ENCODE results near the gene C16orf96.
"Not testable (repeated sequence)": the region's sequence is repeated elsewhere in the genome, so short reads cannot be mapped to it uniquely, and the experiment has no call there.

Gene C16orf96

GRCh38 chr16:4570086-4570485 is 13.9 kb downstream of the C16orf96 start:
- no peak for DNase-seq

- DNase-seq, result no peak
Observed at GRCh38 chr16:4570688-4571321, 14.7 kb downstream of the C16orf96 start.

DNA sequence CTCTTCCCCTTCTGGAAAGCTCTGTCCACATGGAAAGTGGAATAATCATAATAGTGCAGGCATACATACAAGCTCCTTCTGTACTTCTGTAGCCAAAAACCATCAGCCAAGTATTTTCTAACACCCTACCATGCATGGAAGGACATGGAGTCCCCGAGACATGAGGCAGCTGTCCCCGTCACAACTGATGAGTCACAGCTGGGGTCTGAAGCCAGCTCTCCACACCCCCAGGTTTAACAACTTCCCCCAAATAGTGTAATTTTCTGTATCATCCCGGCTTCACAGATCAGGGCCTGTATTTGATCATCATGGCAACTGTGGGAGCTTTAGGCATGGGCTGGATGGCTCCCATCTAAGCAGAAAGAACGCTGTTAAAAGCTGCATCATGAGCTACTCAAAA is 16.6 kb downstream of the C16orf96 start:
- DNase-seq, result no peak

GRCh38 chr16:4573926-4574325 is 17.8 kb downstream of the C16orf96 start:
- not testable (repeated sequence) for DNase-seq

GRCh38 chr16:4574919-4575705 is 19.0 kb downstream of the C16orf96 start:
- DNase-seq, result no peak

DNA sequence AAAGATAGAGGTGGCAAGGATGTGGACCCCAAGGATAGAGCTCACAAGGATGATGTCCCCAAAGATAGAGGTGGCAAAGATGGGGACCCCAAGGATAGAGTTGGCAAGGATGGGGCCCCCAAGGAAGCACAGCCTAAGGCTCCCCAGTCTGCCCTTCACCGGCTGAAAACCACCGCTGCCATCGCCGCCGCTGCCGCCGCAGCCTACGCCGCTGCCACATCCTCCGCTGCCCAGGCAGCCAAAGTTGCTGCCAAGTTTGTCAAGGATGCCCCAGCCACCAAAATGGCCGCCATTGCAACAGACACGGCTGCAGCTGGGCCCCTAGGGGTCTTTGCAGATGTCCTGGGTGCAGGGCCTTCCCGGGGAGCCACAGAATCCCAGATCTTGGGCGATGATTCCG is 19.9 kb downstream of the C16orf96 start:
- no peak for DNase-seq

DNA sequence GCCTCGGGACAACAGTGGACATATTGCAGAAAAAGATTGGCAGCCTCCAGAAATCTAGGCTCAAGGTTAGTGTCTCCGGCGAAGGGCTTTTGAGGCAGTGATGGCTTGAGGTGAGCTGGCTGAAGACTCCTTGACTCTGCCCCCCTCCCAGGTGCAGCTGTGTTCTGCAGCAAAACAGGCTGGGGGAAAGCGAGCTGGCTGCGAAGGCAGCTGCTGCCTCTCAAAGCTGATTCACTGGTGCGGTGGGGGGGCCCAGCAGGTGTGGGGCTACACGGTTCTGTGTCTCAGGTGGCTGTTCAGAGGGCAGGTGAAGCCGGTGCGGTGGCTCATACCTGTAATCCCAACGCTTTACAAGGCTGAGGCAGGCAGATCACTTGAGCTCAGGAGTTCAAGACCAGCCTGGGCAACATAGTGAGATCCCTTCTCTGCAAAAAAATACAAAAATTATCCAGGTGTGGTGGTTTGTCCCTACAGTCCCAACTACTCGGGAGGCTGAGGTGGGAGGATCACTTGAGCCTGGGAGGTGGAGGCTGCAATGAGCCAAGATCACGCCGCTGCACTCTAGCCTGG is 22.9 kb downstream of the C16orf96 start:
- no peak for DNase-seq

GRCh38 chr16:4580250-4580649 is 24.1 kb downstream of the C16orf96 start:
- DNase-seq, result no peak

DNA sequence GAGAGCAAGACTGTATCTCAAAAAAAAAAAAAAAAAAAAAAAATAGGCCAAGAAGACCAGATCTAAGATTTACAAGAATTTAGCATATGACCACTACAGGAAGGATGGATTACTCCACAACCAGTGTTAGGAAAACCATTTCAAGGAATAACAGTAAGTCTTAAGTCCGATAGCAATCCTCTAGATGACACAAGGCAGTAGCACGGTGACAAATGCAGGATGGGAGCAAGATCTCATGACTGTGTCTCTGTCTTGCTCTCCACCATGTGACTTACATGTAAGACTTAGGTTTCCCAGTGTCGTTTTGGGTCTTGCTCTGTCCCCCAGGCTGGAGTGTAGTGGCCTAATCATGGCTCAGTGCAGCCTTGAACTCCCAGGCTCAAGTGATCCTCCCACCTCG is 27.8 kb downstream of the C16orf96 start:
- no peak for DNase-seq

GRCh38 chr16:4586291-4586690 is 30.2 kb downstream of the C16orf96 start:
- DNase-seq, result no peak

- DNase-seq, result no peak
Observed at GRCh38 chr16:4588386-4588785, 32.2 kb downstream of the C16orf96 start.

DNA sequence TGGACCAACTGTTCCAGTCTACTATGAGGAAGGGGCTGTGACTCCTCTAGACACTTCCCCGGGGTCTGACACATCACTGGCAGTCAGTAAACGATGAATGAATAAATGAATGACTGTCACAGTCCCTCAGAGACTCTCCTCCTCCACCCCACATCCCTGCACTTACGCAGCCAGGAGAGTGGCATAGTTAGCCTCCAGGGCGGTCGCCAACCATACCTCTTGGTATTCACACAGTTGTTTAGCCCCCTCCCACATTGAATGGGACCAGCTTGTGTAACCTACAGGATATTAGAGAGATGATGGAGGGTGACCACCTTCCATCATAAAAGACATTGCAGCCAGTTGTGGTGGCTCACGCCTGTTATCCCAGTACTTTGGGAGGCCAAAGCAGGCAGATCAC is 32.8 kb downstream of the C16orf96 start:
- DNase-seq, result no peak

DNA sequence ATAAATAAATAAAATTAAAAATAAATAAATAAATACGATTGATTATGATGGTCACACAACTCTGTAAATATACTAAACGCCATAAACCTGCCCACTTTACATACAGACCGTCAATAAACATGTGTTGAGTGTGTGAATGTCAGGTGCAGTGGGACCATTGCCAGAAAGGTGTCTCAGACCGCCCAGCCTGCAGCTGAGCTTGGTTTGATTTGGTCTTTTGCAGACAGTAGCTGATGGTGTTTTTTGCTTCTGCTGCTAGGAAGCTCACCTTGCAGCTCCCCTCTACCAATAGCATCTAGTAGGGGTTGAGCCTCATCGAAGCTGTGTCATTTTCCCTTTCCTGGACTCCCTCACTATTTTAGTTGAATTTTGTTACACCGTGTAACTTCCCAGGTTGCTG is 35.1 kb downstream of the C16orf96 start:
- DNase-seq, result no peak

- no peak for DNase-seq
Observed at GRCh38 chr16:4591706-4592470, 35.7 kb downstream of the C16orf96 start.

- peak; percentile 59 to 92 for DNase-seq
Observed at GRCh38 chr16:4593086-4593485, 36.9 kb downstream of the C16orf96 start.

GRCh38 chr16:4594433-4595410 is 38.6 kb downstream of the C16orf96 start:
- DNase-seq, result no peak

DNA sequence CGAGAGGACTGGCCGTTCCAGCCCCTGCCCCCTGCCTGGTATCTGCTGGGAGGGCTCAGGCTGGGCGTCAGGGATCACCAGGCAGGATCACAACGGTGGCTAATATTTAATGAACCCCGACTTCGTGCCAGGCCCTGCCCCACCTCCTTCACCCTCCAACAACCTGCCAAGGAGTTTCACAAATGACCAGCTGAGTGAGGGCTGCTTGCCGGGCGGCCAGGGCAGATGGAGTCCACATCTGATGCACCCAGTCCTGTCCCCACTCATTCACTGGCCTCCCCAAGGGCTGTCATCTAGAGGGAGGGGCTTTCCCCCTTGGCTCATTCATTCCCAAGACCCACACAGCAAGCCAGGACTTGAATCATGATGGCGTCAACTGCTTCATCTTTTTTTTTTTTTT is 41.0 kb downstream of the C16orf96 start:
- no peak for DNase-seq

DNA sequence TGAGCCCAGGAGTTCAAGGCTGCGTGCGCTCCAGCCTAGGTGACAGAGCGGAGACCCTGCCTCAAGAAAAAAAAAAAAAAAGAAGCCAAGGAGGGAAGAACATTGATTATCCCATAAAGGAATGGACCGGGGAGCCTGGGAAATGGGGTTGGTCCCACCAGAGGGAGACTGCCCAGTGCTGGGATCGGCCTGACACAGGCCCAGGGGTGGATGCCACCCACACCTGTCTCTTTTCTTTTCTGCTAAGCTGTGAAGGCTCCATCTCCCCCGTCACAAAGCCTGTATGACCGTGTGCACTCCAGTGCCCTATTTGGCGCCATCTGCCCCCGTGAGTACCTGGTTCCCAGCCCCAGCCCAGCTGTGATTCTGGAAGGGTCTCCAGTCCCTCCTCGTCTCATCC is 42.9 kb downstream of the C16orf96 start:
- DNase-seq, result no peak

GRCh38 chr16:4599545-4599944 is 43.4 kb downstream of the C16orf96 start:
- no peak for DNase-seq

DNA sequence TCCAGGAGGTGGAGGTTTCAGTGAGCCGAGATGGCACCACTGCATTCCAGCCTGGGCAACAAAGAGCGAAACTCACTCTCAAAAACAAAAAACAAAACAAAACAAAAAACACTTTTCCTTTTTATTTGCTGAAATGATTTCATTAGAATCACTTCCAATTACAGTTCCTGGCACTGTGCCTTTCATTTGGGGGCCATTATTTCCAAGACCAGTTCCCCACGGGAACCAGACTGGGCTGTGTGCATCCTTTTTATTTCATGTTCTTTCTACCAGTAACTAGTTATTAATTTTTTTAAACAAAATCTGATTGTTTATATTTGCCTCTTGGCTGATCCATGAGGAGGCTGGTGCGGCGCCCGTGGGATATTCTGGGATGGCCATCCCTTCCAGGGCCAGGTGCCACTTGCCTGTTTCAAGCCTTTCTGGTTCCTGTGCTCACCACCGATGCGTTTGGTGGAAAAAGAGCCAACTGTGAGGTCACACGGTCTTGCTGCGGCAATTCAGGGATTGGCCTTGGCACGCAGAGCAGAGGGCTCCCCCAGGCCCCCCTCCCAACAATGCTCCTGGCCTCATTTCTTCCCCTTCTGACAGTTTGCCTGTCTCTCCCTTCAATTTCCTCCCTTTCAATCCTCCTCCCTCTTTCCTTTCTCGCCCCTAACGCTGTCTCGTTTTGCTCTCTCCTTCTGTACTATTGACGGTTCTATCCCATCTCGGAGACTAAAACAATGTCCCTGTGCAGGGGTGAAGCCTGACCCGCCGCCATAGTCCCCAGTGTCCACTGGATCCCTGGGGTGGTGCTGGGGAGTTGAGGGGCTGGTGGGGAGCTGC is 45.1 kb downstream of the C16orf96 start:
- no peak for DNase-seq

GRCh38 chr16:4601864-4602186 is 45.7 kb downstream of the C16orf96 start:
- no peak for DNase-seq

- no peak for DNase-seq
Observed at GRCh38 chr16:4602331-4602730, 46.2 kb downstream of the C16orf96 start.
